ENCODE measurements around the gene VPS9D1. TPM values are rescaled to one million over a fixed set of nuclear protein-coding genes. Genes with fewer than 3 reads are reported as not detected.
A peak's percentile ranks its signal among the peaks of the same experiment; 100 is the strongest.
"Not testable (repeated sequence)": the region's sequence is repeated elsewhere in the genome, so short reads cannot be mapped to it uniquely, and the experiment has no call there.

Gene VPS9D1
- total RNA-seq, 1 donor from 2014 or later: 11.3 TPM

DNA sequence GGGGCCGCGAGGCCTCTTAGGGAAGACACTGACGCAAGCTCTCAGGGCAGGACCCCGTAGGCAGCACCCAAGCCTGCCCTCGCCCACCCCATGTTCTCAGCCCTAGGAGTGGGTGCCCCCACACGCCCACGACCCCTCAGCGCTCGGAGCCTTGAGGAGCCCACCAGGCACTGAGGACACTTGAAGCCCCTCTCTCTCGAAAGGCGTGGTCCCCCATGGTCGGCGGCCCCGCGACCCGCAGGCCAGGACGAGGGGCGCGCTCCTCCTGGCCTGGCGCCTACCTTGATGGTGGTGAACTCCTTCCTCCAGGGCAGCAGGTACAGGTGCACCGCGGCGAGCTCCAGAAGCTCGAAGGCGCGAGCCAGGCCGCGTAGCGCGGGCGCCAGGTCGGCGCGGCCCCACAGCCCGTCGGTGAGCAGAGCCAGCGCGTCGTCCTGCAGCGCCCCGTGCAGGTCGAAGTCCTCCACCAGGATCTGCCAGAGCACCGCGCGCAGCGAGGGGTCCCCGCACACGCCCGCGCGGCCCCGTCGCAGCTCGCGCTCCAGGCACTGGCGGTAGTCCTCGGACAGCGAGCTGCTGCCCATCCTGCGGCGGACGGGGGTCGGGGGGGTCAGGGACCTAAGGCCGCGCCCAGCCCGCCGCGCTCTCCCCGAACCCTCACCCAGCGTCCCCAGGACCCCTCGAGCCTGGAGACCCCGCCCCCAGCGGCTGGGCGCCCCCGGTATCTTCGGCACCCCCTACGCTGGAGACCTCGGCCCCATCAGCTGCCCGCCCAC lies 19.9 kb downstream of the VPS9D1 start:
- Histone ChIP-seq H3K9me3 (ENCODE audit: insufficient read depth, low read depth, low read length) (no peaks in the 10 kb centered on the region), H3K4me3 (ENCODE audit: insufficient read depth, low read depth, low read length) (peak overlapping the region; percentile 61), H3K36me3 (ENCODE audit: insufficient read depth, low read length) (no peaks in the 10 kb centered on the region), H3K27me3 (ENCODE audit: insufficient read depth, low read length) (no peaks in the 10 kb centered on the region), H3K4me2 (ENCODE audit: low read length) (peak overlapping the region; percentile 88), H2AFZ (ENCODE audit: low read depth, low read length) (no peak overlapping the region), H3K4me1 (ENCODE audit: insufficient read depth, low read length) (peaks cover 14% of the 10 kb centered on the region), H3K79me2 (ENCODE audit: insufficient read depth, low read length) (no peaks in the 10 kb centered on the region), H3K9ac (ENCODE audit: low read length) (peak overlapping the region; percentile 67), H3K27ac (ENCODE audit: low read depth, low read length) (peak overlapping the region; percentile 44), H4K20me1 (ENCODE audit: insufficient read depth, low read length) (peaks cover 28% of the 10 kb centered on the region)
- Mint-ChIP-seq H3K4me3 (ENCODE audit: unreplicated experiment) (peak overlapping the region; percentile 76), H3K27ac (ENCODE audit: unreplicated experiment) (no peak overlapping the region), H3K9me3 (ENCODE audit: unreplicated experiment) (no peaks in the 10 kb centered on the region), H3K36me3 (ENCODE audit: low read depth, unreplicated experiment) (peaks cover 5% of the 10 kb centered on the region), H3K27me3 (ENCODE audit: low read depth, unreplicated experiment) (no peaks in the 10 kb centered on the region), H3K4me1 (ENCODE audit: low read depth, unreplicated experiment) (no peaks in the 10 kb centered on the region)
- DNase-seq (ENCODE audit: low read depth) (no peak), FAIRE-seq (no peak)
- no peak for TF ChIP-seq EZH2 (IDR thresholded peaks at IDR 0.05; ENCODE audit: insufficient read depth, low read length)
- no peak for TF ChIP-seq CTCF (IDR thresholded peaks at IDR 0.05; ENCODE audit: insufficient read depth, low read depth, low read length)

GRCh38 chr16:89700100-89700648 lies 20.5 kb downstream of the VPS9D1 start:
- H3K27me3 ChIP-seq (ENCODE audit: insufficient read depth, low read length): no peaks in the 10 kb centered on the region
- Mint-ChIP-seq H3K4me3 (ENCODE audit: unreplicated experiment) (peak overlapping the region; percentile 76), H3K9me3 (ENCODE audit: unreplicated experiment) (no peaks in the 10 kb centered on the region), H3K27me3 (ENCODE audit: low read depth, unreplicated experiment) (no peaks in the 10 kb centered on the region), H3K27ac (ENCODE audit: unreplicated experiment) (no peak overlapping the region), H3K4me1 (ENCODE audit: low read depth, unreplicated experiment) (no peaks in the 10 kb centered on the region), H3K36me3 (ENCODE audit: low read depth, unreplicated experiment) (peaks cover 5% of the 10 kb centered on the region)
- peak overlapping the region; percentile 44 for H3K27ac ChIP-seq (ENCODE audit: low read depth, low read length)
- TF ChIP-seq EZH2 (IDR thresholded peaks at IDR 0.05; ENCODE audit: insufficient read depth, low read length) (no peak), CTCF (IDR thresholded peaks at IDR 0.05; ENCODE audit: insufficient read depth, low read depth, low read length) (peak; percentile 45)
- peak overlapping the region; percentile 20 for H2AFZ ChIP-seq (ENCODE audit: low read depth, low read length)
- H3K9ac ChIP-seq (ENCODE audit: low read length): peak overlapping the region; percentile 67
- no peaks in the 10 kb centered on the region for H3K9me3 ChIP-seq (ENCODE audit: insufficient read depth, low read depth, low read length)
- no peaks in the 10 kb centered on the region for H3K36me3 ChIP-seq (ENCODE audit: insufficient read depth, low read length)
- H3K4me1 ChIP-seq (ENCODE audit: insufficient read depth, low read length): peaks cover 14% of the 10 kb centered on the region
- peak; percentile 90 for DNase-seq (ENCODE audit: low read depth)
- H3K4me3 ChIP-seq (ENCODE audit: insufficient read depth, low read depth, low read length): peak overlapping the region; percentile 61
- peak overlapping the region; percentile 88 for H3K4me2 ChIP-seq (ENCODE audit: low read length)
- no peaks in the 10 kb centered on the region for H3K79me2 ChIP-seq (ENCODE audit: insufficient read depth, low read length)
- peak; percentile 50 for FAIRE-seq
- H4K20me1 ChIP-seq (ENCODE audit: insufficient read depth, low read length): peaks cover 32% of the 10 kb centered on the region

GRCh38 chr16:89699629-89700099 lies 21.0 kb downstream of the VPS9D1 start:
- H3K36me3 Mint-ChIP-seq (ENCODE audit: low read depth, unreplicated experiment); H3K27ac Mint-ChIP-seq (ENCODE audit: unreplicated experiment); DNase-seq (ENCODE audit: low read depth); H3K27me3 Mint-ChIP-seq (ENCODE audit: low read depth, unreplicated experiment); H3K36me3 ChIP-seq (ENCODE audit: insufficient read depth, low read length); H3K9me3 ChIP-seq (ENCODE audit: insufficient read depth, low read depth, low read length); H3K27me3 ChIP-seq (ENCODE audit: insufficient read depth, low read length); H3K79me2 ChIP-seq (ENCODE audit: insufficient read depth, low read length); H3K4me1 Mint-ChIP-seq (ENCODE audit: low read depth, unreplicated experiment); FAIRE-seq; H3K9me3 Mint-ChIP-seq (ENCODE audit: unreplicated experiment); H3K27ac ChIP-seq (ENCODE audit: low read depth, low read length): not testable (repeated sequence)
- Histone ChIP-seq H3K4me2 (ENCODE audit: low read length) (peak overlapping the region; percentile 88), H3K9ac (ENCODE audit: low read length) (peak overlapping the region; percentile 25), H3K4me3 (ENCODE audit: insufficient read depth, low read depth, low read length) (peak overlapping the region; percentile 18), H3K4me1 (ENCODE audit: insufficient read depth, low read length) (peaks cover 14% of the 10 kb centered on the region), H2AFZ (ENCODE audit: low read depth, low read length) (peak overlapping the region; percentile 20), H4K20me1 (ENCODE audit: insufficient read depth, low read length) (peaks cover 35% of the 10 kb centered on the region)
- peak overlapping the region; percentile 76 for H3K4me3 Mint-ChIP-seq (ENCODE audit: unreplicated experiment)

- not testable (repeated sequence) for H3K9me3 ChIP-seq (ENCODE audit: insufficient read depth, low read depth, low read length); H3K4me3 ChIP-seq (ENCODE audit: insufficient read depth, low read depth, low read length); H3K36me3 Mint-ChIP-seq (ENCODE audit: low read depth, unreplicated experiment); H3K27ac Mint-ChIP-seq (ENCODE audit: unreplicated experiment); DNase-seq (ENCODE audit: low read depth); H3K9me3 Mint-ChIP-seq (ENCODE audit: unreplicated experiment); H2AFZ ChIP-seq (ENCODE audit: low read depth, low read length); H3K79me2 ChIP-seq (ENCODE audit: insufficient read depth, low read length); H3K27me3 Mint-ChIP-seq (ENCODE audit: low read depth, unreplicated experiment); H3K9ac ChIP-seq (ENCODE audit: low read length); H3K27me3 ChIP-seq (ENCODE audit: insufficient read depth, low read length); H3K36me3 ChIP-seq (ENCODE audit: insufficient read depth, low read length); H3K27ac ChIP-seq (ENCODE audit: low read depth, low read length); H3K4me1 Mint-ChIP-seq (ENCODE audit: low read depth, unreplicated experiment); FAIRE-seq; H3K4me2 ChIP-seq (ENCODE audit: low read length)
- peaks cover 14% of the 10 kb centered on the region for H3K4me1 ChIP-seq (ENCODE audit: insufficient read depth, low read length)
- peaks cover 42% of the 10 kb centered on the region for H4K20me1 ChIP-seq (ENCODE audit: insufficient read depth, low read length)
- peak overlapping the region; percentile 5 for H3K4me3 Mint-ChIP-seq (ENCODE audit: unreplicated experiment)
Observed at GRCh38 chr16:89698717-89699116, 22.0 kb downstream of the VPS9D1 start.

Data from astrocyte (in vitro differentiated cells and primary cell).